PFSK-1 (cell line): Measurements from ENCODE around the gene IGFBP2.

Experiments
- FOXP2 ChIP-seq: optimal IDR thresholded peaks from 2 replicates; pipeline ENCODE3; 2011; ENCODE audit warnings: borderline replicate concordance, control low read depth, inconsistent platforms; ENCODE audit not compliant: insufficient read depth; ENCODE audit errors: extremely low read length, extremely low read depth
- POLR2AphosphoS5 ChIP-seq: IDR thresholded peaks from 2 replicates; pipeline ENCODE4 v1.6.1; 2012; ENCODE audit warnings: low read depth, mild to moderate bottlenecking, control low read depth, low read length, moderate library complexity
- SIN3A ChIP-seq: IDR thresholded peaks from 2 replicates; pipeline ENCODE4 v1.6.1; 2012; ENCODE audit warnings: mild to moderate bottlenecking, low read length, moderate library complexity, borderline replicate concordance; ENCODE audit not compliant: insufficient read depth
- TAF1 ChIP-seq: IDR thresholded peaks from 2 replicates; pipeline ENCODE4 v1.6.1; 2012; ENCODE audit warnings: low read length, control low read depth, borderline replicate concordance; ENCODE audit not compliant: insufficient read depth
- TF ChIP-seq, protein P1 (sequence below), 2 experiments: IDR thresholded peaks; 2 replicates each; pipeline versions ENCODE4 v1.6.1 to v1.8.0; 2011 to 2012; ENCODE audit warnings: low read depth in 2 of 2, low read length in 2 of 2, control low read depth in 1 of 2, inconsistent platforms in 1 of 2, mild to moderate bottlenecking in 1 of 2, moderate library complexity in 1 of 2; ENCODE audit not compliant: insufficient read depth in 1 of 2

The IGFBP2 gene

DNA sequence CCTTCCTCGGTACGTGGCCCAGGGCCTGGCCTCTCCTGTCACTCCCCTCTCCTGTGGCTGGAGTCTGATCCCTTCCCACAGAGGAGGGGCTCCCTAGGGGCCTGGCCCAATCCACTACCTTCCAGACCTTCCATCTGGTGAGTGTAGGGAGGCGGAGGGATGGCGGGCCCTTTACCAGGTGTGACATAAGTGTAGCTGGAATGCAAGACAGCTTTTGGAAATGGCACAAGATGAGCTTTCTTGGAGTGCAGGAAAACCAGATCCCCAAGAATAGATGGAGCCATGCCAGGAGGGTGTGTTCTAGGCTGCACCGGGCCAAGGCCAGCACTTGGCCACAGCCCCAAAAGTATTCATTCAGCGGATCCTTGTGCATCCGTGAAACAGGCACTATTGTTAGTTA lies 32.0 kb downstream of the IGFBP2 start:
- TF ChIP-seq, protein P1, sequence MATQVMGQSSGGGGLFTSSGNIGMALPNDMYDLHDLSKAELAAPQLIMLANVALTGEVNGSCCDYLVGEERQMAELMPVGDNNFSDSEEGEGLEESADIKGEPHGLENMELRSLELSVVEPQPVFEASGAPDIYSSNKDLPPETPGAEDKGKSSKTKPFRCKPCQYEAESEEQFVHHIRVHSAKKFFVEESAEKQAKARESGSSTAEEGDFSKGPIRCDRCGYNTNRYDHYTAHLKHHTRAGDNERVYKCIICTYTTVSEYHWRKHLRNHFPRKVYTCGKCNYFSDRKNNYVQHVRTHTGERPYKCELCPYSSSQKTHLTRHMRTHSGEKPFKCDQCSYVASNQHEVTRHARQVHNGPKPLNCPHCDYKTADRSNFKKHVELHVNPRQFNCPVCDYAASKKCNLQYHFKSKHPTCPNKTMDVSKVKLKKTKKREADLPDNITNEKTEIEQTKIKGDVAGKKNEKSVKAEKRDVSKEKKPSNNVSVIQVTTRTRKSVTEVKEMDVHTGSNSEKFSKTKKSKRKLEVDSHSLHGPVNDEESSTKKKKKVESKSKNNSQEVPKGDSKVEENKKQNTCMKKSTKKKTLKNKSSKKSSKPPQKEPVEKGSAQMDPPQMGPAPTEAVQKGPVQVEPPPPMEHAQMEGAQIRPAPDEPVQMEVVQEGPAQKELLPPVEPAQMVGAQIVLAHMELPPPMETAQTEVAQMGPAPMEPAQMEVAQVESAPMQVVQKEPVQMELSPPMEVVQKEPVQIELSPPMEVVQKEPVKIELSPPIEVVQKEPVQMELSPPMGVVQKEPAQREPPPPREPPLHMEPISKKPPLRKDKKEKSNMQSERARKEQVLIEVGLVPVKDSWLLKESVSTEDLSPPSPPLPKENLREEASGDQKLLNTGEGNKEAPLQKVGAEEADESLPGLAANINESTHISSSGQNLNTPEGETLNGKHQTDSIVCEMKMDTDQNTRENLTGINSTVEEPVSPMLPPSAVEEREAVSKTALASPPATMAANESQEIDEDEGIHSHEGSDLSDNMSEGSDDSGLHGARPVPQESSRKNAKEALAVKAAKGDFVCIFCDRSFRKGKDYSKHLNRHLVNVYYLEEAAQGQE (IDR thresholded peaks at IDR 0.05; ENCODE audit: insufficient read depth in 1 of 2, low read depth in 2 of 2, low read length in 2 of 2) = no peak
- no peak for TF ChIP-seq TAF1
- TF ChIP-seq POLR2AphosphoS5 = no peak
- TF ChIP-seq SIN3A = no peak
- TF ChIP-seq FOXP2 = no peak

DNA sequence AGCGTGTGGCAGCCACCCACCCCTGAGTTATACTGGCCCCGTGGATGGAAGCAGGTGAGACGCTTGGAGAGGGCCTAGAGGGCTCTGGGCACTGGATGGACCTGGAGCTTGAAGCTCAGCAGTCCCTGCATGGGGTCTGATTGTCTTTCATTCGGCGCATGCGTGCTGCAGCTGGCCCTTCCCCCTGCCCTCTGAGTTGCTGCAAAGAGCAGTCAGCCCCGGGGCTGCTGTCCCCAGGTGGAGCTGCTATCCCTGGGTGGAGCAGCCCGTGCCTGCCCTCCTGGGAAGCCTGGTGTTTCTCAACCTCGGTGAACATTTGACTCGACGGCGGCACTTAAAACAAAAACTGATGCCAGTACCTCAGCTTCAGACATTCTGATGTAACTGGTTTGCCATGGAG lies 32.5 kb downstream of the IGFBP2 start:
- TF ChIP-seq FOXP2 (no peak), TAF1 (no peak), SIN3A (no peak)
- TF ChIP-seq, protein P1 (IDR thresholded peaks at IDR 0.05; ENCODE audit: insufficient read depth in 1 of 2, low read depth in 2 of 2, low read length in 2 of 2) = no peak

DNA sequence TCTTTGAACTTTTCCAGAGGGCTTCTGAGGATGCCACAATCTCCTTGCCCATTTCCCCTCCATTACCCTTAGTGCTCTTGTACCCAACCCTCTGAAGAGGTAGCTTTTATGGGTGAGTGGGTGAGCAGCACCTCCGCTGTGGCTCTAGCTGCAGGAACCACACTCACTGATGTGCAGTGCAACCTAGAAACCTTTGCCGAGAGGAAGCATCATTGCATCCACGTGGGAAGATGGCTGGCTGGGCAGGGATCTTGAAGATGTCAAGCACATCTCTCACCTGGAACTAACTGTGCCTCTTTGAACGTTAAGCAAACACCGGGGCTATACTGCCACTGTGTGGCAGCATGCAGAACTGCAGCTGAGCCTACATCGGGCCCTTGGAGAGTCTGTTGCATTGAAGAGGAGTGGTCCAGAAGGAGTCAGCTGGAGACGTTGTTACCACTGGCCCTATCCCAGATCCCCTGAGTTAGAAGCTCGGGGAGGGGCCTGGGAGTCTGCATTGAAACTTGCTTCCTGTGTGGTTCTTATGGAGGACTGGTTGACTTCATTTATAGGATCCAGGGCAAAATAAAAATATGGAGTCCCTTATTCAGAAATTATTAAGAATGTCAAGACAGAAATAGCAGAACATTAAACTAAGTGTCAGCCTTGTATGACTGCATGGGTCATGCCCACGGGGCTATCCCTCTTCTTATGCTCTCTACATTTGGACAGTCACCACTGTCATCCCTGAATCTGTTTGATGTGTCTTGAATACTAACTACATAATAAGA lies 33.4 kb downstream of the IGFBP2 start:
- TF ChIP-seq, protein P1 (IDR thresholded peaks at IDR 0.05; ENCODE audit: insufficient read depth in 1 of 2, low read depth in 2 of 2, low read length in 2 of 2) = no peak
- TF ChIP-seq SIN3A = no peak
- no peak for TF ChIP-seq TAF1
- no peak for TF ChIP-seq FOXP2
- TF ChIP-seq POLR2AphosphoS5 = no peak

DNA sequence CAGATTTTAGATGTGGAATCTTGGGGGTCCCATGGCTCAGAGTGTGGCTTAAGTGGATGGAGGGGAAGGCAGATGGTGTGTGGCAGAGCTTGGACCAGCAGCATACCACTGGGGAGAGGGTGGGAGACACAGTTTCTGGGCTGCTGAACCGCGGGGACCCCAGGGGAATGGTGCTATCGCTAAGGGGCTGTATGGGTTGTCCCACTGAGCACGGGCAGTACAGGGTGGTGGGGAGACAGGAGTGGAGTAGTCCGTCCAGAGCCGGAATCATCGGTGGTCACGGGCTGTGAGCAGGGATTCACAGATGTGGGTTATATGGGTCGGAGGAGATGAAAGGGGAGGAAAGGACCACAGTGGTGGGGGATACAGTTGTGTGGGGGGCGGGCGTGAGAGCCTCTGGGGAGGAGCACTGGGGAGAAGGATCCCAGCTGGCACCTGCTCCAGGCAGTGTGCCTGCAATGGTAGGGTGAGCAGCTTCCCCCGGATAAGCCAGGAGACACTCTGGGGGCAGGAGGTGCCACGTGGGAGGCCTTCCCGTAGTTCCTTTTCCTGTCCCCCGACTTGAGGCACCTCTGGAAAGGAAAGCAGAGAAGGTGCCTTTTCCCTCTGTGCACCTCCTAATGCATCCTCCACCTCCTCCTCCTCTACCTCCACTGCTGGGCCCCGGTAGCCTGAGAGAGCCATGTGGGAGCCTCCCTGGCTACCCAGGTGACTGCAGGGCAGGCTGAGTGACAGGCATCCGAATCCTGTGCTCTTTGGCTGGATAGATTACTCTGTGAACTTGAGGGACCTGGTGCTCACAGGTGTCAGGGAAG lies 37.3 kb downstream of the IGFBP2 start:
- TF ChIP-seq FOXP2 = no peak
- no peak for TF ChIP-seq SIN3A
- TF ChIP-seq, protein P1 (IDR thresholded peaks at IDR 0.05; ENCODE audit: insufficient read depth in 1 of 2, low read depth in 2 of 2, low read length in 2 of 2) = no peak
- no peak for TF ChIP-seq POLR2AphosphoS5
